Endodermal cell (in vitro differentiated cells): ENCODE results near the gene DNMBP. TPM values are rescaled to one million over a fixed set of nuclear protein-coding genes. Genes with fewer than 3 reads are reported as not detected.

ENCODE experiments used
- DNase-seq: peaks from one replicate; pipeline ENCODE4 v3.0.0-alpha.2; 2017
- H3K27ac ChIP-seq: 2 replicates; pipeline ENCODE4 v1.5.1; 2013; ENCODE audit warnings: mild to moderate bottlenecking, low read depth, low read length, moderate library complexity
- H3K27me3 ChIP-seq: 2 replicates; pipeline ENCODE4 v1.6.1; 2013; ENCODE audit warnings: mild to moderate bottlenecking, low read length, moderate library complexity; ENCODE audit not compliant: insufficient read depth, control insufficient read depth, poor library complexity, severe bottlenecking
- H3K36me3 ChIP-seq: 2 replicates; pipeline ENCODE4 v1.7.0; 2013; ENCODE audit warnings: mild to moderate bottlenecking, low read length, moderate library complexity; ENCODE audit not compliant: control insufficient read depth, insufficient read depth
- H3K4me1 ChIP-seq: one replicate; pipeline ENCODE4 v1.7.0; 2013; ENCODE audit warnings: low read length; ENCODE audit not compliant: control insufficient read depth, insufficient read depth
- H3K4me3 ChIP-seq: 2 replicates; pipeline ENCODE4 v1.5.1; 2013; ENCODE audit warnings: mild to moderate bottlenecking, low read length, moderate library complexity
- H3K9ac ChIP-seq: 2 replicates; pipeline ENCODE4 v1.6.1; 2013; ENCODE audit warnings: mild to moderate bottlenecking, low read length, moderate library complexity; ENCODE audit not compliant: poor library complexity, severe bottlenecking; ENCODE audit errors: extremely low read depth
- H3K9me3 ChIP-seq: 2 replicates; pipeline ENCODE4 v1.6.1; 2013; ENCODE audit warnings: mild to moderate bottlenecking, low read length, moderate library complexity; ENCODE audit not compliant: control insufficient read depth
- H3K27ac Mint-ChIP-seq: 2 replicates; pipeline ENCODE4 v1.8.0; 2020; ENCODE audit warnings: mixed read lengths
- H3K27me3 Mint-ChIP-seq: 2 replicates; pipeline ENCODE4 v1.8.0; 2021; ENCODE audit warnings: mild to moderate bottlenecking, mixed read lengths; ENCODE audit not compliant: insufficient read depth
- H3K36me3 Mint-ChIP-seq: 2 replicates; pipeline ENCODE4 v1.8.0; 2020; ENCODE audit warnings: low read depth, mixed read lengths
- H3K4me1 Mint-ChIP-seq: 2 replicates; pipeline ENCODE4 v1.8.0; 2020; ENCODE audit warnings: mixed read lengths
- H3K4me3 Mint-ChIP-seq: 2 replicates; pipeline ENCODE4 v1.8.0; 2020; ENCODE audit warnings: mild to moderate bottlenecking, moderate library complexity, mixed read lengths
- H3K9me3 Mint-ChIP-seq: 2 replicates; pipeline ENCODE4 v1.8.0; 2020; ENCODE audit warnings: mild to moderate bottlenecking, mixed read lengths
- WGBS, 2 experiments: methylation state at CpG; one replicate each; pipeline versions ENCODE4 v1.1.5 to v1.1.7; 2013; ENCODE audit warnings: missing lambda C conversion rate in 2 of 2, mixed read lengths in 1 of 2; ENCODE audit not compliant: insufficient coverage in 1 of 2, insufficient read length in 1 of 2; 5-methylcytosine and 5-hydroxymethylcytosine counted together
- total RNA-seq, 2 donors: library from RNA; stranded (reverse); fragmentation: NEBNext Ultra II Directional in 1 of 2; extraction: Animal tissue kit (Norgen Biotek cat#: 25700) in 1 of 2; gene quantifications; 2 replicates in 1 of 2; 3 replicates in 1 of 2; pipeline ENCODE4 v1.2.1, GENCODE V29; 2021
- TF ChIP-seq, protein P1 (sequence below): fragments of 200-600 bp; sonication (generic); conservative IDR thresholded peaks from 2 replicates; pipeline ENCODE4 v1.5.0; 2021; ENCODE audit warnings: antibody characterized with exemption, mild to moderate bottlenecking

DNMBP gene
- total RNA-seq, 2 donors from 2014 or later: 45.4 to 85.4 TPM

DNA sequence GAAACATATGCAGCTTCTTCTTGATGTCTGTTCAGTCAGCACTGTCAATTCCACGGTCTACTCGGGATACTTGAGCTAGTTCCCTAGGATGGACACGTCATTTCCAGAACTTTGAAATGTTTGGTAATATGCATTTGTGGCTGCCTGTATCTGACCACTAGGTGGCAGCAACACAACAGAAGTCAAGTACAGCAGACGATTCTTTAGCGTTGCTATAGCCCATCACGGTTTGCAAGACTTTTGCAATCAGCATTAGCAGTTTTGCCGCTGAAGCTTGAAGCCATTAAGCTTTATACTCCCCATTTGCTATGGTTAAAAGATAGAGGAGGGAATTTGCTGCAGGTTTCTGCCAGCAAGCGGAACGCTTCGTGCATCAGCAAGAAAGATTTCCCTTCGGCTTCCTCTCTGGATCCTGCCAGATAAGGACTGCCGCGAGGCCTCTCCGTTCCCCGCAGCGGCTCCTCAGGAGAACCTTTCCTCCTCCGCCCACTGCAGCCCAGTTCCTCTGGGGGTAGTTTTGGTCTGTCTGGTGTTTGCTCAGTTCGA is 163.8 kb downstream of the DNMBP start:
- Histone ChIP-seq H3K27ac (no peak overlapping the region), H3K4me3 (peak overlapping the region; percentile 46), H3K9ac (no peak overlapping the region), H3K9me3 (no peaks in the 10 kb centered on the region), H3K4me1 (peaks cover 4% of the 10 kb centered on the region), H3K36me3 (no peaks in the 10 kb centered on the region), H3K27me3 (no peaks in the 10 kb centered on the region)
- Mint-ChIP-seq H3K36me3 (no peaks in the 10 kb centered on the region), H3K27ac (no peak overlapping the region), H3K9me3 (peaks cover 6% of the 10 kb centered on the region), H3K4me3 (peak overlapping the region; percentile 37), H3K4me1 (peaks cover 32% of the 10 kb centered on the region), H3K27me3 (peaks cover 3% of the 10 kb centered on the region)
- WGBS, 2 experiments: 14 to 19% methylated on average over 15 to 18 of the region's 18 CpGs
- peak; percentile 90 for DNase-seq
- TF ChIP-seq, protein P1, sequence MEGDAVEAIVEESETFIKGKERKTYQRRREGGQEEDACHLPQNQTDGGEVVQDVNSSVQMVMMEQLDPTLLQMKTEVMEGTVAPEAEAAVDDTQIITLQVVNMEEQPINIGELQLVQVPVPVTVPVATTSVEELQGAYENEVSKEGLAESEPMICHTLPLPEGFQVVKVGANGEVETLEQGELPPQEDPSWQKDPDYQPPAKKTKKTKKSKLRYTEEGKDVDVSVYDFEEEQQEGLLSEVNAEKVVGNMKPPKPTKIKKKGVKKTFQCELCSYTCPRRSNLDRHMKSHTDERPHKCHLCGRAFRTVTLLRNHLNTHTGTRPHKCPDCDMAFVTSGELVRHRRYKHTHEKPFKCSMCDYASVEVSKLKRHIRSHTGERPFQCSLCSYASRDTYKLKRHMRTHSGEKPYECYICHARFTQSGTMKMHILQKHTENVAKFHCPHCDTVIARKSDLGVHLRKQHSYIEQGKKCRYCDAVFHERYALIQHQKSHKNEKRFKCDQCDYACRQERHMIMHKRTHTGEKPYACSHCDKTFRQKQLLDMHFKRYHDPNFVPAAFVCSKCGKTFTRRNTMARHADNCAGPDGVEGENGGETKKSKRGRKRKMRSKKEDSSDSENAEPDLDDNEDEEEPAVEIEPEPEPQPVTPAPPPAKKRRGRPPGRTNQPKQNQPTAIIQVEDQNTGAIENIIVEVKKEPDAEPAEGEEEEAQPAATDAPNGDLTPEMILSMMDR: peak; percentile 99

DNA sequence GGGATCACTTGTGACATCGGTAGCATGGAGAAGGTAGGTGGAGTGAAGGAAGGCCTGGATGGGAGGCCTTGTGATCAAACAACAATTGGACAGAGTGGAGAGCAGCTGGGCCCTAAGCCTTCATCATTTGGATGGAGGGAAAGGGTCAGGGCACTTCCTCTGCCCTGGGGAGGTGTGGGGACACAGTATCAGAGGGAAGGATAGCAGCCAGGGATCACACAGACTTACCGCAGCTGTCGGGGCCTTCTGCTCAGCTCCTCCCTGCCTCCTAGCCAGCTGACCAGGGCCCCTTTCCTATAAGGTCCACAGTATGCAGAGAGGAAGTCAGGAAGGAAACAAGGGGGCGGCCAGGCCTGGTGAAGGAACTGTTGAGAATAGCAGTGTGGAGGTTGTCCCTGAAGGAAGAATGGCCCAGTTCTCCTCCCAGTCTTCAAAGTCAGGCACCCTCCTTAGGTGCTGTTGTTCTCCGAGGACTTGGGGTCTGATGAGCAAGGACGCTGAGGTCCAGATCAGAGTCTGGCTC is 165.3 kb downstream of the DNMBP start:
- no peak for DNase-seq
- Histone ChIP-seq H3K27ac (no peak overlapping the region), H3K36me3 (no peaks in the 10 kb centered on the region), H3K27me3 (no peaks in the 10 kb centered on the region), H3K4me3 (no peak overlapping the region), H3K9ac (no peak overlapping the region), H3K4me1 (peaks cover 4% of the 10 kb centered on the region), H3K9me3 (no peaks in the 10 kb centered on the region)
- TF ChIP-seq, protein P1: no peak
- Mint-ChIP-seq H3K9me3 (peaks cover 9% of the 10 kb centered on the region), H3K4me1 (peaks cover 18% of the 10 kb centered on the region), H3K36me3 (peaks cover 2% of the 10 kb centered on the region), H3K27ac (no peak overlapping the region), H3K4me3 (no peak overlapping the region), H3K27me3 (peaks cover 3% of the 10 kb centered on the region)
- 86 to 87% methylated on average over 4 to 6 of the region's 6 CpGs for WGBS, 2 experiments

DNA sequence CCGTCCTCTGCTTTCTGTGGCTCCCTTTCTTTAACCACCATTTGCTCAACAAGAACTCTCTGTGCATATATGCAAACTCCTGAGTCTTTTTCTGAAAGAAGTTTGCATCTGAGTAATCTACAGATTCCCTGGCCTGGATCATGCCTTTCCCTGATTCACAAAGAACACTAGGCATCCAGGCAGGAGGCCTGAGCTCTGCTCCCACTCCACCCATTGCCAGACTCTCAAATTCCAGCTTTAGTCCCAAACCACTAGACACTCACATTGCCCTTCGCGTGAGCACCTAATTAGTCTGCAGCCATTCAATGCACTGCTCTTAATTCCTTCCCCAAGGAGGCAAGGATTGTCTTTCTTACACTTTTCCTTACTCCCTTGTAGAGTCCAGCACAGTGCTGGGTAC is 166.4 kb downstream of the DNMBP start:
- no peak for DNase-seq
- Histone ChIP-seq H3K9ac (no peak overlapping the region), H3K4me1 (no peaks in the 10 kb centered on the region), H3K36me3 (no peaks in the 10 kb centered on the region), H3K27ac (no peak overlapping the region), H3K4me3 (no peak overlapping the region), H3K27me3 (no peaks in the 10 kb centered on the region), H3K9me3 (no peaks in the 10 kb centered on the region)
- Mint-ChIP-seq H3K4me3 (no peak overlapping the region), H3K4me1 (peaks cover 10% of the 10 kb centered on the region), H3K27me3 (peaks cover 3% of the 10 kb centered on the region), H3K27ac (no peak overlapping the region), H3K9me3 (peaks cover 9% of the 10 kb centered on the region), H3K36me3 (peaks cover 2% of the 10 kb centered on the region)
- WGBS, 2 experiments: 78 to 81% methylated on average over 1 to 3 of the region's 3 CpGs
- TF ChIP-seq, protein P1: no peak
